NT2/D1 (cell line): Measurements from ENCODE around the gene CLCN6.

ENCODE experiments used
- DNase-seq: peaks from one replicate; pipeline ENCODE4 v3.0.0-alpha.2; 2011; ENCODE audit warnings: low read depth, low spot score
- H3K27me3 ChIP-seq: 2 replicates; pipeline ENCODE4 v1.6.0; 2011; ENCODE audit warnings: mild to moderate bottlenecking; ENCODE audit not compliant: insufficient read length, insufficient read depth
- H3K36me3 ChIP-seq: 2 replicates; pipeline ENCODE4 v1.6.1; 2011; ENCODE audit warnings: mild to moderate bottlenecking, low read length, mixed read lengths; ENCODE audit not compliant: insufficient read depth, insufficient read length
- H3K4me1 ChIP-seq: 2 replicates; pipeline ENCODE4 v1.5.1; 2011; ENCODE audit not compliant: insufficient read depth, insufficient read length
- H3K4me3 ChIP-seq: 2 replicates; pipeline ENCODE4 v1.5.1; 2011; ENCODE audit warnings: low read depth; ENCODE audit not compliant: insufficient read length
- H3K9ac ChIP-seq: 2 replicates; pipeline ENCODE4 v1.6.0; 2011; ENCODE audit warnings: low read depth; ENCODE audit not compliant: insufficient read length
- H3K9me3 ChIP-seq: 2 replicates; pipeline ENCODE4 v1.5.1; 2011; ENCODE audit warnings: mild to moderate bottlenecking, low read length; ENCODE audit not compliant: insufficient read depth
- SUZ12 ChIP-seq: IDR thresholded peaks from 2 replicates; pipeline ENCODE4 v1.6.1; 2011; ENCODE audit not compliant: insufficient read length, insufficient read depth; ENCODE audit errors: extremely low read depth
- YY1 ChIP-seq: IDR thresholded peaks from 2 replicates; pipeline ENCODE4 v1.6.1; 2011; ENCODE audit not compliant: insufficient read length, insufficient read depth
- ZNF274 ChIP-seq: IDR thresholded peaks from 2 replicates; pipeline ENCODE4 v1.6.1; 2011; ENCODE audit warnings: mild to moderate bottlenecking, low read depth, low read length

CLCN6 gene

GRCh38 chr1:11868331-11868980 is 62.5 kb downstream of the CLCN6 start:
- Histone ChIP-seq H3K36me3 (no peaks in the 10 kb centered on the region), H3K9ac (no peak overlapping the region), H3K27me3 (no peaks in the 10 kb centered on the region), H3K9me3 (no peaks in the 10 kb centered on the region), H3K4me3 (no peak overlapping the region), H3K4me1 (no peaks in the 10 kb centered on the region)
- no peak for DNase-seq
- TF ChIP-seq ZNF274 (no peak), SUZ12 (no peak), YY1 (no peak)

GRCh38 chr1:11869104-11869503 is 63.1 kb downstream of the CLCN6 start:
- no peak overlapping the region for H3K4me3 ChIP-seq
- H3K9me3 ChIP-seq: no peaks in the 10 kb centered on the region
- no peaks in the 10 kb centered on the region for H3K27me3 ChIP-seq
- no peaks in the 10 kb centered on the region for H3K36me3 ChIP-seq
- no peak for TF ChIP-seq SUZ12
- TF ChIP-seq YY1: no peak
- no peak for TF ChIP-seq ZNF274
- no peak overlapping the region for H3K9ac ChIP-seq
- no peaks in the 10 kb centered on the region for H3K4me1 ChIP-seq
- no peak for DNase-seq

GRCh38 chr1:11869650-11870207 is 63.7 kb downstream of the CLCN6 start:
- no peaks in the 10 kb centered on the region for H3K27me3 ChIP-seq

GRCh38 chr1:11872545-11872944 is 66.6 kb downstream of the CLCN6 start:
- no peaks in the 10 kb centered on the region for H3K9me3 ChIP-seq
- no peaks in the 10 kb centered on the region for H3K36me3 ChIP-seq
- H3K4me3 ChIP-seq: no peak overlapping the region
- no peak for TF ChIP-seq SUZ12
- no peak for TF ChIP-seq ZNF274
- no peak for TF ChIP-seq YY1
- H3K9ac ChIP-seq: no peak overlapping the region
- no peaks in the 10 kb centered on the region for H3K27me3 ChIP-seq
- H3K4me1 ChIP-seq: peaks cover 2% of the 10 kb centered on the region
- no peak for DNase-seq

More at GRCh38 chr1:11869650-11870207, 63.7 kb downstream of the CLCN6 start:
- DNase-seq: no peak
- no peak overlapping the region for H3K4me3 ChIP-seq
- H3K36me3 ChIP-seq: no peaks in the 10 kb centered on the region
- TF ChIP-seq SUZ12 (no peak), YY1 (no peak), ZNF274 (no peak)
- H3K9me3 ChIP-seq: no peaks in the 10 kb centered on the region
- no peaks in the 10 kb centered on the region for H3K4me1 ChIP-seq
- H3K9ac ChIP-seq: no peak overlapping the region

GRCh38 chr1:11873395-11874257 is 67.6 kb downstream of the CLCN6 start:
- Histone ChIP-seq H3K9ac (no peak overlapping the region), H3K36me3 (no peaks in the 10 kb centered on the region), H3K4me3 (no peak overlapping the region), H3K27me3 (no peaks in the 10 kb centered on the region), H3K4me1 (peaks cover 2% of the 10 kb centered on the region), H3K9me3 (no peaks in the 10 kb centered on the region)
- TF ChIP-seq SUZ12 (no peak), YY1 (no peak), ZNF274 (no peak)
- no peak for DNase-seq

- H3K9ac ChIP-seq: no peak overlapping the region
- no peak for TF ChIP-seq ZNF274
- no peak for TF ChIP-seq SUZ12
- TF ChIP-seq YY1: no peak
- H3K27me3 ChIP-seq: no peaks in the 10 kb centered on the region
- no peaks in the 10 kb centered on the region for H3K36me3 ChIP-seq
- peaks cover 2% of the 10 kb centered on the region for H3K4me1 ChIP-seq
- H3K9me3 ChIP-seq: no peaks in the 10 kb centered on the region
- no peak for DNase-seq
- H3K4me3 ChIP-seq: no peak overlapping the region
These were observed 68.2 kb downstream of the CLCN6 start for GRCh38 chr1:11874258-11874562.

GRCh38 chr1:11874624-11875023 is 68.6 kb downstream of the CLCN6 start:
- H3K36me3 ChIP-seq: no peaks in the 10 kb centered on the region
- TF ChIP-seq YY1 (no peak), ZNF274 (no peak), SUZ12 (no peak)
- no peak overlapping the region for H3K9ac ChIP-seq
- H3K4me3 ChIP-seq: no peak overlapping the region
- H3K9me3 ChIP-seq: no peaks in the 10 kb centered on the region
- no peak for DNase-seq
- no peaks in the 10 kb centered on the region for H3K27me3 ChIP-seq
- peaks cover 2% of the 10 kb centered on the region for H3K4me1 ChIP-seq
